Measurements from ENCODE around the gene GNAI3.

GNAI3 gene

GRCh38 chr1:109622137-109622892 lies 73.9 kb downstream of the GNAI3 start:
- TF ChIP-seq GABPA (IDR thresholded peaks at IDR 0.05; ENCODE audit: low read depth), result no peak
- Histone ChIP-seq H3K4me3 (replicated peaks; ENCODE audit: insufficient read depth, low read length) (peak overlapping the region; percentile 94), H3K27ac (replicated peaks) (peak overlapping the region; percentile 90), H3K27me3 (ENCODE audit: insufficient read depth, poor library complexity, severe bottlenecking) (no peaks in the 10 kb centered on the region)
- no peak for DNase-seq (ENCODE audit: low read depth in 1 of 2, low spot score in 1 of 2)

DNA sequence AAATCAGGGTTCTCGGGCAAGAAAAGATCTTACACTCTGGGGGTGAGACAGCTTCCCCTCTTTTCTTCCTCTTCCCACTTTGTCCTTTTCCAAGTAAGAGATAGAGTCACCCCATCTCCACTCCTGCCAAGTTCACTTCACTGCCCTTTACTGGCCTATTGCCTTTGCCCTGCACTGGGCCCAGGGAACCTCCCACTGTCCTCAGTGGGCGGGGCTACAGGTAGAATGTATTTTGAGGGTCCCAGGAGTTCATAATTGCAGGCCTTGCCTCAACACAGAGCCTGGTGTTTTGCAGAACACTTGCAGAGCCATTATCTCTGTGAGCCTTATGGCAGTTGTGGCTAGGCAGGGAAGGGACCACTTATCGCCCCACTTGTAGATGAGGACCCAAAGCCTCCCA lies 74.5 kb downstream of the GNAI3 start:
- TF ChIP-seq GABPA (IDR thresholded peaks at IDR 0.05; ENCODE audit: low read depth) (no peak), POLR2AphosphoS5 (IDR thresholded peaks at IDR 0.05; ENCODE audit: low read depth) (no peak), REST (IDR thresholded peaks at IDR 0.05; ENCODE audit: insufficient replicate concordance, low read depth) (no peak), SPI1 (IDR thresholded peaks at IDR 0.05; ENCODE audit: borderline replicate concordance, low read depth) (no peak)
- TF ChIP-seq, protein P1, sequence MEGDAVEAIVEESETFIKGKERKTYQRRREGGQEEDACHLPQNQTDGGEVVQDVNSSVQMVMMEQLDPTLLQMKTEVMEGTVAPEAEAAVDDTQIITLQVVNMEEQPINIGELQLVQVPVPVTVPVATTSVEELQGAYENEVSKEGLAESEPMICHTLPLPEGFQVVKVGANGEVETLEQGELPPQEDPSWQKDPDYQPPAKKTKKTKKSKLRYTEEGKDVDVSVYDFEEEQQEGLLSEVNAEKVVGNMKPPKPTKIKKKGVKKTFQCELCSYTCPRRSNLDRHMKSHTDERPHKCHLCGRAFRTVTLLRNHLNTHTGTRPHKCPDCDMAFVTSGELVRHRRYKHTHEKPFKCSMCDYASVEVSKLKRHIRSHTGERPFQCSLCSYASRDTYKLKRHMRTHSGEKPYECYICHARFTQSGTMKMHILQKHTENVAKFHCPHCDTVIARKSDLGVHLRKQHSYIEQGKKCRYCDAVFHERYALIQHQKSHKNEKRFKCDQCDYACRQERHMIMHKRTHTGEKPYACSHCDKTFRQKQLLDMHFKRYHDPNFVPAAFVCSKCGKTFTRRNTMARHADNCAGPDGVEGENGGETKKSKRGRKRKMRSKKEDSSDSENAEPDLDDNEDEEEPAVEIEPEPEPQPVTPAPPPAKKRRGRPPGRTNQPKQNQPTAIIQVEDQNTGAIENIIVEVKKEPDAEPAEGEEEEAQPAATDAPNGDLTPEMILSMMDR (IDR thresholded peaks at IDR 0.05; ENCODE audit: insufficient read depth, low read length), result no peak
- Histone ChIP-seq H3K27me3 (ENCODE audit: insufficient read depth, poor library complexity, severe bottlenecking) (no peaks in the 10 kb centered on the region), H3K27ac (replicated peaks) (peak overlapping the region; percentile 90), H3K4me3 (replicated peaks; ENCODE audit: insufficient read depth, low read length) (no peak overlapping the region)
- no peak for DNase-seq (ENCODE audit: low read depth in 1 of 2, low spot score in 1 of 2)

- no peak for DNase-seq (ENCODE audit: low read depth in 1 of 2, low spot score in 1 of 2)
- H3K4me3 ChIP-seq (replicated peaks; ENCODE audit: insufficient read depth, low read length), result no peak overlapping the region
- peak overlapping the region; percentile 90 for H3K27ac ChIP-seq (replicated peaks)
- TF ChIP-seq SPI1 (IDR thresholded peaks at IDR 0.05; ENCODE audit: borderline replicate concordance, low read depth) (no peak), POLR2AphosphoS5 (IDR thresholded peaks at IDR 0.05; ENCODE audit: low read depth) (0 out of 2 replicates have a peak, but pooled peaks have one; percentile 20), REST (IDR thresholded peaks at IDR 0.05; ENCODE audit: insufficient replicate concordance, low read depth) (no peak)
- TF ChIP-seq, protein P1 (IDR thresholded peaks at IDR 0.05; ENCODE audit: insufficient read depth, low read length), result no peak
- H3K27me3 ChIP-seq (ENCODE audit: insufficient read depth, poor library complexity, severe bottlenecking), result no peaks in the 10 kb centered on the region
Measured at GRCh38 chr1:109623601-109624161, 75.3 kb downstream of the GNAI3 start.

DNA sequence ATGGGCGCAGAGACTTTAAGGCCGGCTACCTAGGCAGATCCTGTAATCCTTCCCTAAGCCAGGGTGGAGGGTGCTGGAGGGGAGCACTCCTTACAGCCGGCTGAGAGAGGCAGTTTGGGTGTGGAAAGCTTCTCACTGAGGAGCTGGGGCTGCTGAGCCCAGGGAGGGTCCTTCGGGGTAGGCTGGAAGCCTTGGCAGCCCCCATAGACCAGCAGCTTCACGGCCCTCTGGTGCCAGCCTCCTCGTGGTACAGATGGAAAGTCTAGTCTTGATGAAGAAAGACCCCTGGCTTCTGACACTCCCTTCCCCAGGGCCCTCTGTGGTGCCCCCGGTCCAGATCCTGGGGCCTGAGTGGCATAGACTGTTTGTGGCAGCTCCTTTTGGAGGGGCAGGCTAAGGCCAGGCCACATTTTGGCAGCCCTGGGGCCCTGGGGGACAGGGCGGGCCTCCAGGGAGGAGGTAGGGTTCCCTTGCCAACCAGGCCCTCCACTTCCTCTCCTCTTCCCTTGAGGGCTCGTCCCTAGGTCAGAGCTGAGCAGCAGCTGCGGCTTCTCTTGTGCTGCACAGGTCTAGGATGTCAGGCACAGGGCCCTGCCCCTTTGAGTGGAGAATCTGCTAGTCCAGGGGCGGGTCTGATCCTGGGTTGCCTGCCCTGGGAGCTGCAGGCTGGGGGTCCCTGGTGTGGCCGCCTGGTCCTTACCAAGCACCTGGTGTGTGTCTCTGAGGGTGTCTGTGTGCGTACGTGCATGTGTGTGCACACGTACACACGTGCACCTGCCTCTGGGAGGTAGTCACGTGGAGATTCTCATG lies 76.0 kb downstream of the GNAI3 start:
- no peaks in the 10 kb centered on the region for H3K27me3 ChIP-seq (ENCODE audit: insufficient read depth, poor library complexity, severe bottlenecking)
- TF ChIP-seq POLR2AphosphoS5 (IDR thresholded peaks at IDR 0.05; ENCODE audit: low read depth), result no peak
- TF ChIP-seq SPI1 (IDR thresholded peaks at IDR 0.05; ENCODE audit: borderline replicate concordance, low read depth), result peak; percentile 93
- DNase-seq (ENCODE audit: low read depth in 1 of 2, low spot score in 1 of 2), result peak in 1 of 2 experiments; percentile 79
- no peak overlapping the region for H3K4me3 ChIP-seq (replicated peaks; ENCODE audit: insufficient read depth, low read length)
- H3K27ac ChIP-seq (replicated peaks), result peak overlapping the region; percentile 90

Measured in HL-60 (cell line).